GM10266 (cell line): Measurements from ENCODE around the gene INPP5A.
"Not testable (repeated sequence)": the region's sequence is repeated elsewhere in the genome, so short reads cannot be mapped to it uniquely, and the experiment has no call there.

Source experiments
- DNase-seq: peaks from one replicate; pipeline ENCODE4 v3.0.0; 2012; ENCODE audit errors: extremely low spot score
- TF ChIP-seq, protein P1 (sequence below): IDR thresholded peaks from 2 replicates; pipeline ENCODE4 v1.5.1; 2012; ENCODE audit warnings: mild to moderate bottlenecking, low read depth; ENCODE audit not compliant: control insufficient read depth, insufficient read depth; ENCODE audit errors: missing control alignments

INPP5A gene

GRCh38 chr10:132703419-132704007 is 165.9 kb downstream of the INPP5A start:
- no peak for DNase-seq
- TF ChIP-seq, protein P1, sequence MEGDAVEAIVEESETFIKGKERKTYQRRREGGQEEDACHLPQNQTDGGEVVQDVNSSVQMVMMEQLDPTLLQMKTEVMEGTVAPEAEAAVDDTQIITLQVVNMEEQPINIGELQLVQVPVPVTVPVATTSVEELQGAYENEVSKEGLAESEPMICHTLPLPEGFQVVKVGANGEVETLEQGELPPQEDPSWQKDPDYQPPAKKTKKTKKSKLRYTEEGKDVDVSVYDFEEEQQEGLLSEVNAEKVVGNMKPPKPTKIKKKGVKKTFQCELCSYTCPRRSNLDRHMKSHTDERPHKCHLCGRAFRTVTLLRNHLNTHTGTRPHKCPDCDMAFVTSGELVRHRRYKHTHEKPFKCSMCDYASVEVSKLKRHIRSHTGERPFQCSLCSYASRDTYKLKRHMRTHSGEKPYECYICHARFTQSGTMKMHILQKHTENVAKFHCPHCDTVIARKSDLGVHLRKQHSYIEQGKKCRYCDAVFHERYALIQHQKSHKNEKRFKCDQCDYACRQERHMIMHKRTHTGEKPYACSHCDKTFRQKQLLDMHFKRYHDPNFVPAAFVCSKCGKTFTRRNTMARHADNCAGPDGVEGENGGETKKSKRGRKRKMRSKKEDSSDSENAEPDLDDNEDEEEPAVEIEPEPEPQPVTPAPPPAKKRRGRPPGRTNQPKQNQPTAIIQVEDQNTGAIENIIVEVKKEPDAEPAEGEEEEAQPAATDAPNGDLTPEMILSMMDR = no peak

DNA sequence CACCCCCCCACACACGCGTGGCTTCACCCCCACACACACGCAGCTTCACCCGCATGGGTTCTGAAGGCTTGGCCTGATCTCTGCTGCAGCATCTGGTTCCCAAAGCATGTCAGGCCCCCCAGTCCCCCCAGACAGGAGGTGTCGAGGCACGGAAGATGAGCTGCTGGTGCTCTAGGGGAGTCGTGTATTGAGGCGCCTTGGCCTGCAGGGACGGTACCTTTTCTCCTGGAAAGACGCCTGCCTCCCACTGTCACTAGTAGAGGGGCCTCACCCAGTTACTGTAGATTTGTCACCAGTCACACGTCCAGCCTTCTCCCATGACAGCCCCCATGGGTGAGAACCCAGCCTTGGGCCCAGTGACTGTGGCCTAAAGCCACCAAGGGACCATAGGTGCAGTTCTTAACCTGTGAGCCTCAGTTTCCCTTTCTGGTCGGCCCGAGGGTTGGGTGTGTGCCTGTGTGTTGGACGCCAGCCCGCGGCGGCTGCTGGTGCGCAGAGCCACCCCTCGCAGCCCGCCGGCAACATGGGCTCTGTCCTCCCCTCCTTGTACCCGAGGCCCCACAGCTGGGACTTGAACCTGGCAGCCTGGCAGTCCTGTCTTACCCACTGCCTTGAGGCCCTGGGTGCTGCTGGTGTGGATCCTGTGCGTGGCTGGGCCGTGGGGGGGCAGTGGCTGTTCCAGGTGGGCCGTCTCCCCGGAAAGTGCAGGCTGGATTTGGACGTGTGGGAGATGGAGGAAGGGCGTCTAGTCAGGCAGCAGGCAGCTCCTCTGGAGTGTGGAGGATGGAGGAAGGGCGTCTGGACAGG is 166.6 kb downstream of the INPP5A start:
- TF ChIP-seq, protein P1 = no peak
- DNase-seq = no peak

- not testable (repeated sequence) for DNase-seq
These were observed 167.2 kb downstream of the INPP5A start for GRCh38 chr10:132704815-132705064.

- DNase-seq = no peak
- TF ChIP-seq, protein P1 = no peak
These were observed 167.6 kb downstream of the INPP5A start for GRCh38 chr10:132705173-132705572.

- TF ChIP-seq, protein P1 = no peak
- no peak for DNase-seq
These were observed 168.4 kb downstream of the INPP5A start for GRCh38 chr10:132705943-132706342.

DNA sequence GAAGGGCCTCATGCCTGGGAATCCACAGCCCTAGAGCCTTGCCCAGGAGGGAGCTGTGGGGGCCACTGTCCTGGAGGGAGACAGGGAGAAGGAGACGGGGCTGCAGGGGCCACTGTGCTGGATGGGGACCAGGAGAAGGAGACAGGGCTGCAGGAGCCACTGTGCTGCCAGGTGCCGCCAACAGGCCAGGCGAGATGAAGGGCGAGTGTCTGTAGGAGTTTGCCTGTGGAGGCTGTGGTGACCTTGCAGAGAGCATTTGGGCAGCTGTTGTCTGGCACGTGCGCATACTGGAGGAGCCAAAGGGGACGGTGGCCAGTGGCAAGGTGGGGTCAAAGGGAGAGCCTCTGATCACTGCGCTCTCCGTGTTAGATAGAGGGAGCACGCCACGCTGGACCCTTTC is 169.1 kb downstream of the INPP5A start:
- no peak for DNase-seq
- TF ChIP-seq, protein P1 = no peak

- TF ChIP-seq, protein P1 = no peak
- DNase-seq = no peak
These were observed 169.7 kb downstream of the INPP5A start for GRCh38 chr10:132707121-132707775.
